ENCODE measurements around the gene TTLL11.

DNA sequence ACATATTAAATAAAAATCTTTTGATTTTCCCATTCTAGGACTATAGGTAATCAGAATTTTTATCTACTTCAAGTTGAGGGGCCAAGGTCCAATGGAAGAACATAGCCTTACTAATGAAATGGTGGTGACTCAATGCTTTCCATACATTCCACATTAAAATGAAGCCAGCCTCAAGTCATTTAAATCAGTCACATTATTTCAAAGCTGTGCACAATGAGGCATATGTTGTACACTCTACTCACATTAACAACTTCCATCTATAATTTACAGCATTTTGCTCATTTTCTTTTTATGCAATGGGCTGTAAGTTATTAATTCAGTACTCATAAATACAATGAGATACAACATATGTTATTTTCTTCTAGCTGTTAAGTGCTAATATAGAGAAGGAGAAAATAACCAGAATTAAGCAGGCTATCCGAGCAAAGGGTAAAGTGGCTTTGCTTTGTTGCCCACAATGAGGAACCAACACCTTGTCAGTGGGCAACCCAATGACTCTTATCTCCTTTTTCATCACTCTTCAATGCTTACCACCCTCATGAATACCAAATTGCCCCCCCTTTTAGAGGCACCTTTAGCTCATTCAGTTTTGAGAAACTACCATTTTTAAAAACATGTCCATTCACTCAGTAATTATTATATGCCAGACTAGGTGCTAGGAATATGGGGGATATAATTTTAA, 52.4 kb downstream of the TTLL11 start:
- TF ChIP-seq, protein P1, sequence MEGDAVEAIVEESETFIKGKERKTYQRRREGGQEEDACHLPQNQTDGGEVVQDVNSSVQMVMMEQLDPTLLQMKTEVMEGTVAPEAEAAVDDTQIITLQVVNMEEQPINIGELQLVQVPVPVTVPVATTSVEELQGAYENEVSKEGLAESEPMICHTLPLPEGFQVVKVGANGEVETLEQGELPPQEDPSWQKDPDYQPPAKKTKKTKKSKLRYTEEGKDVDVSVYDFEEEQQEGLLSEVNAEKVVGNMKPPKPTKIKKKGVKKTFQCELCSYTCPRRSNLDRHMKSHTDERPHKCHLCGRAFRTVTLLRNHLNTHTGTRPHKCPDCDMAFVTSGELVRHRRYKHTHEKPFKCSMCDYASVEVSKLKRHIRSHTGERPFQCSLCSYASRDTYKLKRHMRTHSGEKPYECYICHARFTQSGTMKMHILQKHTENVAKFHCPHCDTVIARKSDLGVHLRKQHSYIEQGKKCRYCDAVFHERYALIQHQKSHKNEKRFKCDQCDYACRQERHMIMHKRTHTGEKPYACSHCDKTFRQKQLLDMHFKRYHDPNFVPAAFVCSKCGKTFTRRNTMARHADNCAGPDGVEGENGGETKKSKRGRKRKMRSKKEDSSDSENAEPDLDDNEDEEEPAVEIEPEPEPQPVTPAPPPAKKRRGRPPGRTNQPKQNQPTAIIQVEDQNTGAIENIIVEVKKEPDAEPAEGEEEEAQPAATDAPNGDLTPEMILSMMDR (conservative IDR thresholded peaks at IDR 0.05; ENCODE audit: low read length): no peak
- no peak for TF ChIP-seq EZH2phosphoT487 (IDR thresholded peaks at IDR 0.05; ENCODE audit: borderline replicate concordance, low read depth, low read length)
